HCT116 (cell line): ENCODE measurements around the gene LCE2B. TPM values are rescaled to one million over a fixed set of nuclear protein-coding genes. Genes with fewer than 3 reads are reported as not detected.

Experiments
- ATAC-seq: fragments of 200-7000 bp; cut with Tn5 transposase; 2 replicates; pipeline ENCODE4 v1.9.1; 2020; ENCODE audit warnings: mild to moderate bottlenecking, moderate library complexity
- BruUV-seq: library from RNA; stranded (reverse); fragments of 400-500 nt; replicated peaks from 2 replicates; lab custom pipeline; 2021; lab: Mats Ljungman, UMichigan
- CTCF ChIA-PET: fragments of 300-600 bp; sonication (Branson Sonifier 250); formaldehyde crosslinking; loops from one replicate; lab custom pipeline; 2021; ENCODE audit warnings: antibody characterized with exemption; lab: Charles Lee
- POLR2A ChIA-PET: fragments of 300-600, 350-600 bp; sonication (Branson Sonifier 250); formaldehyde crosslinking; loops from one replicate; lab custom pipeline; 2021; ENCODE audit warnings: antibody characterized with exemption; lab: Charles Lee
- RAD21 ChIA-PET, 2 experiments: fragments of 300-600 bp; sonication (Branson Sonifier 250); formaldehyde crosslinking; loops; one replicate each; lab custom pipeline; 2023; ENCODE audit warnings: low total read pairs in 2 of 2; ENCODE audit not compliant: uncharacterized antibody in 2 of 2, unreplicated experiment in 2 of 2, low non-redundant PET in 1 of 2; lab: Charles Lee
- DNase-seq: peaks from one replicate; pipeline ENCODE4 v3.0.0-alpha.2; 2010; ENCODE audit warnings: low read depth, low spot score
- H2AFZ ChIP-seq: fragments of 200-600 bp; shearing (Covaris generic), sonication (generic); 2 replicates; pipeline ENCODE4 v1.6.1; 2017; ENCODE audit warnings: low read depth, mixed run types, mixed read lengths, antibody characterized with exemption, low read length; ENCODE audit not compliant: poor library complexity, severe bottlenecking
- H3K27ac ChIP-seq: 2 replicates; pipeline ENCODE4 v1.5.1; 2012; ENCODE audit warnings: low read depth, low read length
- H3K27me3 ChIP-seq: fragments of 200-600 bp; sonication (generic); 2 replicates; pipeline ENCODE4 v1.6.1; 2016; ENCODE audit warnings: mixed run types, low read length, mixed read lengths; ENCODE audit not compliant: insufficient read depth
- H3K36me3 ChIP-seq, 2 experiments: fragments of 200-500 bp in 1 of 2; fragments of 200-600 bp in 1 of 2; sonication (Bioruptor generic) in 1 of 2; sonication (generic) in 1 of 2; 2 replicates each; pipeline versions ENCODE4 v1.5.1 to v1.6.1; 2014 to 2016; ENCODE audit warnings: low read length in 2 of 2, inconsistent platforms in 1 of 2, mixed read lengths in 1 of 2, mixed run types in 1 of 2; ENCODE audit not compliant: insufficient read depth in 2 of 2, control insufficient read depth in 1 of 2
- H3K4me1 ChIP-seq, 2 experiments: fragments of 200-600 bp in 1 of 2; sonication (generic) in 1 of 2; 2 replicates each; pipeline versions ENCODE4 v1.5.1 to v1.6.1; 2012 to 2017; ENCODE audit warnings: low read length in 2 of 2, inconsistent platforms in 1 of 2, mild to moderate bottlenecking in 1 of 2, mixed read lengths in 1 of 2, mixed run types in 1 of 2, moderate library complexity in 1 of 2; ENCODE audit not compliant: insufficient read depth in 2 of 2, control insufficient read depth in 1 of 2
- H3K4me2 ChIP-seq: fragments of 200-600 bp; sonication (generic); 2 replicates; pipeline ENCODE4 v1.6.1; 2017; ENCODE audit warnings: mixed run types, low read length, mixed read lengths
- H3K4me3 ChIP-seq, 2 experiments: fragments of 200-600 bp in 1 of 2; sonication (generic) in 1 of 2; replicated peaks in 1 of 2; 2 replicates each; pipeline ENCODE4 v1.5.1; 2011 to 2016; ENCODE audit warnings: low read length in 2 of 2, control low read depth in 1 of 2, low read depth in 1 of 2, mild to moderate bottlenecking in 1 of 2, mixed read lengths in 1 of 2, mixed run types in 1 of 2
- H3K79me2 ChIP-seq: fragments of 200-600 bp; sonication (generic); 2 replicates; pipeline ENCODE4 v1.6.1; 2017; ENCODE audit warnings: mild to moderate bottlenecking, mixed run types, low read length, moderate library complexity, mixed read lengths; ENCODE audit not compliant: insufficient read depth
- H3K9ac ChIP-seq: fragments of 200-600 bp; sonication (generic); 2 replicates; pipeline ENCODE4 v1.6.1; 2016; ENCODE audit warnings: low read length, mixed read lengths
- H3K9me2 ChIP-seq: fragments of 200-600 bp; sonication (generic), shearing (Covaris generic); 2 replicates; pipeline ENCODE4 v1.6.1; 2017; ENCODE audit warnings: mixed run types, mild to moderate bottlenecking, moderate library complexity; ENCODE audit not compliant: insufficient read depth
- H3K9me3 ChIP-seq, 2 experiments: fragments of 200-500 bp in 1 of 2; fragments of 200-600 bp in 1 of 2; sonication (Bioruptor generic) in 1 of 2; sonication (generic) in 1 of 2; 2 replicates each; pipeline ENCODE4 v1.6.1; 2014 to 2017; ENCODE audit warnings: low read length in 2 of 2, mixed read lengths in 2 of 2, inconsistent platforms in 1 of 2, low read depth in 1 of 2, mild to moderate bottlenecking in 1 of 2, mixed run types in 1 of 2, moderate library complexity in 1 of 2; ENCODE audit not compliant: control insufficient read depth in 1 of 2, insufficient read depth in 1 of 2
- H4K20me1 ChIP-seq: fragments of 200-600 bp; sonication (generic), shearing (Covaris generic); 2 replicates; pipeline ENCODE4 v1.6.1; 2017; ENCODE audit warnings: mixed run types, mild to moderate bottlenecking, moderate library complexity; ENCODE audit not compliant: insufficient read depth
- ATF3 ChIP-seq: IDR thresholded peaks from 2 replicates; pipeline ENCODE4 v1.6.1; 2012
- CBX3 ChIP-seq: IDR thresholded peaks from 2 replicates; pipeline ENCODE4 v1.6.1; 2012; ENCODE audit warnings: low read depth
- CEBPB ChIP-seq: IDR thresholded peaks from 2 replicates; pipeline ENCODE4 v1.6.1; 2012; ENCODE audit warnings: low read depth
- CTCF ChIP-seq, 3 experiments: fragments of 200-600 bp in 1 of 3; sonication (generic) in 1 of 3; IDR thresholded peaks in 2 of 3; conservative IDR thresholded peaks in 1 of 3; 2 replicates each; pipeline ENCODE4 v1.5.1; 2012 to 2017; ENCODE audit warnings: low read depth in 2 of 3, low read length in 2 of 3, antibody characterized with exemption in 1 of 3, borderline replicate concordance in 1 of 3, control low read depth in 1 of 3, mild to moderate bottlenecking in 1 of 3, mixed read lengths in 1 of 3, mixed run types in 1 of 3, moderate library complexity in 1 of 3; ENCODE audit not compliant: insufficient read depth in 1 of 3
- ELF1 ChIP-seq: IDR thresholded peaks from 2 replicates; pipeline ENCODE4 v1.6.1; 2012; ENCODE audit warnings: low read depth, borderline replicate concordance
- EZH2 ChIP-seq: fragments of 200-600 bp; sonication (generic); IDR thresholded peaks from 2 replicates; pipeline ENCODE4 v1.6.1; 2017; ENCODE audit warnings: antibody characterized with exemption, mixed run types
- JUND ChIP-seq: IDR thresholded peaks from 2 replicates; pipeline ENCODE4 v1.6.1; 2012
- POLR2AphosphoS5 ChIP-seq: IDR thresholded peaks from 2 replicates; pipeline ENCODE4 v1.6.1; 2011; ENCODE audit warnings: mild to moderate bottlenecking, low read depth, low read length, moderate library complexity
- RAD21 ChIP-seq: IDR thresholded peaks from 2 replicates; pipeline ENCODE4 v1.6.1; 2012; ENCODE audit warnings: low read depth, mild to moderate bottlenecking
- SIN3A ChIP-seq: IDR thresholded peaks from 2 replicates; pipeline ENCODE4 v1.6.1; 2012; ENCODE audit warnings: low read depth
- SP1 ChIP-seq: IDR thresholded peaks from 2 replicates; pipeline ENCODE4 v1.6.1; 2012; ENCODE audit warnings: low read depth
- TCF7L2 ChIP-seq: IDR thresholded peaks from 2 replicates; pipeline ENCODE4 v1.7.0; 2011; ENCODE audit warnings: borderline replicate concordance, inconsistent platforms; ENCODE audit not compliant: insufficient read depth, insufficient read length; ENCODE audit errors: extremely low read depth
- YY1 ChIP-seq: IDR thresholded peaks from 2 replicates; pipeline ENCODE4 v1.6.1; 2011; ENCODE audit warnings: low read length, low read depth, moderate library complexity, mild to moderate bottlenecking; ENCODE audit not compliant: insufficient replicate concordance; ENCODE audit errors: extremely low read depth
- ZFX ChIP-seq: fragments of 450-650 bp; IDR thresholded peaks from 2 replicates; pipeline ENCODE4 v1.6.1; 2017
- ZNF274 ChIP-seq: fragments of 200-500 bp; sonication (Bioruptor generic); IDR thresholded peaks from 2 replicates; pipeline ENCODE4 v1.6.1; 2014; ENCODE audit warnings: mild to moderate bottlenecking, low read depth, low read length, inconsistent platforms
- intact Hi-C: fragments of 100-400 bp; cut with micrococcal nuclease; formaldehyde crosslinking; loops from 2 replicates; pipeline ENCODE4 v1.10.0; 2022
- total RNA-seq: library from RNA; stranded (reverse); gene quantifications from one replicate; pipeline ENCODE4 v1.2.1, GENCODE V29; 2021; ENCODE audit not compliant: unreplicated experiment
- TF ChIP-seq, protein P1 (sequence below): IDR thresholded peaks from 2 replicates; pipeline ENCODE4 v1.6.1; 2011; ENCODE audit warnings: mild to moderate bottlenecking, low read length, moderate library complexity; ENCODE audit not compliant: insufficient replicate concordance; ENCODE audit errors: extremely low read depth
- TF ChIP-seq, protein P2 (sequence below): IDR thresholded peaks from 2 replicates; pipeline ENCODE4 v1.6.1; 2012

LCE2B gene
- total RNA-seq, 1 experiment from 2014 or later = not detected

GRCh38 chr1:152681616-152682015 is 4.3 kb upstream of the LCE2B start:
- POLR2A ChIA-PET = no interaction called here
- BruUV-seq = no TSS peak
- H3K36me3 ChIP-seq = no peaks in the 10 kb centered on the region
- no peak for ATAC-seq
- H3K27ac ChIP-seq = no peak overlapping the region
- TF ChIP-seq TCF7L2 (no peak), RAD21 (no peak), ATF3 (no peak), ZNF274 (no peak), CTCF (IDR thresholded peaks at IDR 0.05 in 2 of 3, conservative IDR thresholded peaks at IDR 0.05 in 1 of 3; ENCODE audit: borderline replicate concordance in 1 of 3, insufficient read depth in 1 of 3, low read depth in 2 of 3, low read length in 2 of 3) (no peak), JUND (no peak), CEBPB (no peak)
- TF ChIP-seq, all 23 proteins: peak for 0
- no peak overlapping the region for H2AFZ ChIP-seq
- H3K9me2 ChIP-seq = no peaks in the 10 kb centered on the region
- H3K4me1 ChIP-seq = no peaks in the 10 kb centered on the region
- DNase-seq = no peak
- RAD21 ChIA-PET = no interaction called here
- no peak overlapping the region for H3K4me2 ChIP-seq
- CTCF ChIA-PET = no interaction called here
- no peak overlapping the region for H3K9ac ChIP-seq
- H3K9me3 ChIP-seq = no peaks in the 10 kb centered on the region
- no peaks in the 10 kb centered on the region for H4K20me1 ChIP-seq
- intact Hi-C loops = no loop called here
- no peak overlapping the region for H3K4me3 ChIP-seq
- no peaks in the 10 kb centered on the region for H3K79me2 ChIP-seq
- peaks cover 63% of the 10 kb centered on the region for H3K27me3 ChIP-seq

DNA sequence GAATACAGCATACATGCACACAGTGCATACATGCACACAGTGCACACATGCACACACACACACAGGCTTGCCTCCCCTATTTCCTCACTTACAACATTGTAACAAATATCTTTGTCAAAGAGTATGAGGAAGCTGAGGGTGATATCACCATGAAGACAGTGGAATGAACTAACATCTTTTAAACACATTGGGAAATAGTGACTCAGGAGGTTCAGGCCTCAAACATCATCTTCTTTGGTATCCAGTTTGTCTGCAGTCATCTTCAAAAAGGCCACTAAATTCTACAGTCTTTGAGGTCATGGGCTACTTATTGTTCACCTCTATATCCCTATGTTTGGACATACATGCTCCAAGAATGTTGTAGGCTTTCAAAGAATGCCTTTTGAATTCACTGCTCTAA is 2.1 kb upstream of the LCE2B start:
- Histone ChIP-seq H3K9me2 (no peaks in the 10 kb centered on the region), H3K4me3 (no peak overlapping the region), H2AFZ (no peak overlapping the region), H3K4me2 (no peak overlapping the region), H3K79me2 (no peaks in the 10 kb centered on the region), H4K20me1 (no peaks in the 10 kb centered on the region), H3K9ac (no peak overlapping the region), H3K27ac (no peak overlapping the region), H3K27me3 (peaks cover 47% of the 10 kb centered on the region), H3K36me3 (no peaks in the 10 kb centered on the region), H3K9me3 (no peaks in the 10 kb centered on the region), H3K4me1 (no peaks in the 10 kb centered on the region)
- no peak for DNase-seq
- RAD21 ChIA-PET = no interaction called here
- no TSS peak for BruUV-seq
- intact Hi-C loops = no loop called here
- no peak for ATAC-seq
- POLR2A ChIA-PET = no interaction called here
- CTCF ChIA-PET = no interaction called here
- no peak for TF ChIP-seq SP1
- TF ChIP-seq, protein P1, sequence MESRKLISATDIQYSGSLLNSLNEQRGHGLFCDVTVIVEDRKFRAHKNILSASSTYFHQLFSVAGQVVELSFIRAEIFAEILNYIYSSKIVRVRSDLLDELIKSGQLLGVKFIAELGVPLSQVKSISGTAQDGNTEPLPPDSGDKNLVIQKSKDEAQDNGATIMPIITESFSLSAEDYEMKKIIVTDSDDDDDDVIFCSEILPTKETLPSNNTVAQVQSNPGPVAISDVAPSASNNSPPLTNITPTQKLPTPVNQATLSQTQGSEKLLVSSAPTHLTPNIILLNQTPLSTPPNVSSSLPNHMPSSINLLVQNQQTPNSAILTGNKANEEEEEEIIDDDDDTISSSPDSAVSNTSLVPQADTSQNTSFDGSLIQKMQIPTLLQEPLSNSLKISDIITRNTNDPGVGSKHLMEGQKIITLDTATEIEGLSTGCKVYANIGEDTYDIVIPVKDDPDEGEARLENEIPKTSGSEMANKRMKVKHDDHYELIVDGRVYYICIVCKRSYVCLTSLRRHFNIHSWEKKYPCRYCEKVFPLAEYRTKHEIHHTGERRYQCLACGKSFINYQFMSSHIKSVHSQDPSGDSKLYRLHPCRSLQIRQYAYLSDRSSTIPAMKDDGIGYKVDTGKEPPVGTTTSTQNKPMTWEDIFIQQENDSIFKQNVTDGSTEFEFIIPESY = no peak
- TF ChIP-seq JUND = no peak
- no peak for TF ChIP-seq TCF7L2
- no peak for TF ChIP-seq SIN3A
- TF ChIP-seq CEBPB = no peak
- TF ChIP-seq ZFX = no peak
- TF ChIP-seq CBX3 = no peak
- TF ChIP-seq, protein P2, sequence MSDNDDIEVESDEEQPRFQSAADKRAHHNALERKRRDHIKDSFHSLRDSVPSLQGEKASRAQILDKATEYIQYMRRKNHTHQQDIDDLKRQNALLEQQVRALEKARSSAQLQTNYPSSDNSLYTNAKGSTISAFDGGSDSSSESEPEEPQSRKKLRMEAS = no peak
- TF ChIP-seq ZNF274 = no peak
- TF ChIP-seq YY1 = no peak
- TF ChIP-seq ELF1 = no peak
- no peak for TF ChIP-seq ATF3
- TF ChIP-seq EZH2 = no peak
- TF ChIP-seq POLR2AphosphoS5 = no peak
